Mononuclear cell (primary cell): Measurements from ENCODE around the gene NRP1. TPM values are rescaled to one million over a fixed set of nuclear protein-coding genes. Genes with fewer than 3 reads are reported as not detected.

ENCODE experiments used
- H3K27me3 ChIP-seq: 2 replicates; pipeline ENCODE4 v1.6.0; 2011; ENCODE audit warnings: low read length, control low read depth; ENCODE audit not compliant: insufficient read depth
- H3K4me1 ChIP-seq: 2 replicates; pipeline ENCODE4 v1.5.1; 2011; ENCODE audit warnings: mild to moderate bottlenecking, low read length, control low read depth; ENCODE audit not compliant: insufficient read depth
- H3K4me3 ChIP-seq: 2 replicates; pipeline ENCODE4 v1.5.1; 2011; ENCODE audit warnings: mild to moderate bottlenecking, low read length, moderate library complexity
- H3K9me3 ChIP-seq: 2 replicates; pipeline ENCODE4 v1.5.1; 2011; ENCODE audit warnings: low read depth, mild to moderate bottlenecking, control low read depth, low read length
- total RNA-seq: library from RNA; depleted of rRNA; stranded (reverse); fragments of >200 nt; gene quantifications from one replicate; pipeline ENCODE4 v1.2.3, GENCODE V29; 2012

Gene NRP1
- total RNA-seq, 1 donor, result 1.2 TPM

DNA sequence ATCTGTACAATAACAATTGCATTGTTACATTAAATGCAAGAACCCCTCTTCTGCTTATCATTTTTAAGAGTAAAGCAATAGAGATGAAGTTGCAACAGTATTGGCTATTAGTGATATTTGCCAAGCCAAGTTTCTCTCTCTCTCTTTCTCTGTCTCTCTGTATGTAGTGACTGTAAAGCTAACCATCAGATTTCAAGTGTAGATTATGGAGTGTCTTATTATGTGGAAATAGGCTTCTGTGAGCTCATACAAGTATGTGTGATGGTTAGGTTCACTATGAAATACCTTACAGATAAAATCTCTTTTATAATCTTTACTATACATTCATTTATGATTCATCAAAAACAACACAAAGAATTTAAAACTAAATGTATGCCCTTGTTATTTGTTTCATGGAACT, 28.6 kb upstream of the NRP1 start:
- Histone ChIP-seq H3K4me3 (no peak overlapping the region), H3K4me1 (peaks cover 24% of the 10 kb centered on the region), H3K9me3 (no peaks in the 10 kb centered on the region), H3K27me3 (no peaks in the 10 kb centered on the region)

DNA sequence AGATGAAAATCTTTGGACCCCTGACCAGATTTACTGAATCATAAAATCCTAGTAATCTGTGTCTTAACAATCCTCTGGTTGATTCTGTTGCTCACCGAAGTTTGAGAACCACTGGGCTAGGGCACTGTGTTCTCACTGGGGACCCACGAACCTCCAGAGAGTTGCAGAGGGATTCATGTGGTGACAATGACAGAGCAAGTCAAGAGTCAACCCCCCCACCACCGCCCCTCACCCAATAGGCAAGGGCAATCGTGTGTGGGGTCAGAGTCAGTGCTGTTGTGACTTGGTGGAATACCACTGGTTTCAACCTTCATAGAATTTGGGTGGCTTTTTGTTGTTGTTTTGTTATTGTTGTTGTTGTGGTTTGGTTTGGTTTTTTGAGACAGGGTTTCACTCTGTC, 23.5 kb upstream of the NRP1 start:
- Histone ChIP-seq H3K4me1 (peaks cover 5% of the 10 kb centered on the region), H3K27me3 (peaks cover 3% of the 10 kb centered on the region), H3K9me3 (no peaks in the 10 kb centered on the region), H3K4me3 (no peak overlapping the region)

DNA sequence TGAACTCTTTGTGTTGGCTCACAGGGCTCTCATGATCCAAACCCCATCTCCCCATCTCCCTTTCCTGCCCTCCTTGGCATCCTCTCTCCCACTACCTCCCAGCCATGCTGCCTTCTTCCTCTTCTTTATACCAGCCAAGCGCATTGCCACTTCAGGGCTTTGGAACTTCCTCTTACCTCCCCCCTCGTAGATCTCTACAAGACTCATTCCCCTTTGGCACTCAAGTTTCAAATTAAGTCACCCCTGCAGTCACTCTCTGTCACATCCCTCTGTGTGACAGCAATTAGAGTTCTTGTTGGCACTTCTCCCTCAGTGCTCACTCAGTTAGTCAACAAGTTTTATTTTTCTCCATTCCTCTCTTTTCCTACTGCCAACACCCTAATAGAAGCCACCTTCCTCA, 20.8 kb upstream of the NRP1 start:
- Histone ChIP-seq H3K4me3 (no peak overlapping the region), H3K4me1 (peaks cover 5% of the 10 kb centered on the region), H3K9me3 (no peaks in the 10 kb centered on the region), H3K27me3 (peaks cover 3% of the 10 kb centered on the region)

DNA sequence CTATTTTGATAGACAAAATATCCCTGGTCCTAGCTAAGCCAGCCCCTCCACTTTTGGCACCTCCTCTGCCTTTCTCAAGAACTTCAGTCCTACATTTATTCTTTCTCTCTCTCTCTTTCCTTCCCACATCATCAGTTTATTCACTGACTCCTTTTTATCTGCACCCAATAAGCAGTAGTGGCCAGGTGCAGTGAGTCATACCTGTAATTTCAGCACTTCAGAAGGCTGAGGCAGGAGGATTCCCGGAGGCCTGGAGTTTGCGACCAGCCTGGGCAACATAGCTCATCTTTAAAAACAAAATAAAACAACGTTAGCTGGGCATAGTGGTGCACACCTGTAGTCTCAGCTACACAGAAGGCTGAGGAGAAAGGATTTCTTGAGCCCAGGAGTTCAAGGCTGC, 19.4 kb upstream of the NRP1 start:
- no peak overlapping the region for H3K4me3 ChIP-seq
- peaks cover 5% of the 10 kb centered on the region for H3K4me1 ChIP-seq
- H3K27me3 ChIP-seq, result peaks cover 3% of the 10 kb centered on the region
- no peaks in the 10 kb centered on the region for H3K9me3 ChIP-seq

DNA sequence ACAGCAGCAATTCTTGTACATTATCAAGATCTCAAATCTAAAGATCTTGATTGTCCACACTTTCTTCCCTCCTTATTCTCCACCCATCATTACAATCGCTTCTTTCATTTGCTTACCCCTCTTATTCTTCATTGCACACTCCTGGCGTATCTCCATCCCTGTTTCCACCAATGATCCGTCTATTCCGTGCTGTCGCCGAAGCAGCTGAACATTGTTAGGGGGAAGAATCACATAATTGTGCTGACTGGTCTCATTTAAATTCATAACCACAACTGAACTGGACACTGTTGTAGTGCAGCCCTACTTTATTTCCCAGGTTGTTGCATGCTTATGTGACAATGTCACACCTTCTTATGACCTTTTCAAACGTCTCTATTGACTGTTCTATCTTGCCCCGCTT, 18.9 kb upstream of the NRP1 start:
- H3K27me3 ChIP-seq, result peaks cover 3% of the 10 kb centered on the region
- peaks cover 5% of the 10 kb centered on the region for H3K4me1 ChIP-seq

DNA sequence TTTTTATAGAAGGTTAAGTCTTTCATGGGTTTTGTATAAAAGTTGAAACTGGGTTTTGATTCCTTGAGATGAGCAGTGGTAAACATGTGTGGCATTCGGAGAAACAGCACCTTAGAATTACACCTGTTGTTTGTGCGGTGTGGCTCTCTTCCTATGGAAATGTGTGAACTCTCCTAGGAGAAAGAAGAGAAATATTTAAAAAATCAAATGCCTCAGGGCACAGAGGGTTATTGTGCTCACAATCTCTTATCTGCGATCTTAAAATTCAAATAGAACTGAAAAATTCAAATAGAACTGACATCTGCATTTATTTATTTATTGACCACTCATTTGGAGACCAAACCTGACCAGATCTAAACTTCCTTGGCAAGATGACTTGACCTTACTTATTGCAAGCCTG, 18.1 kb upstream of the NRP1 start:
- no peaks in the 10 kb centered on the region for H3K9me3 ChIP-seq
- H3K4me3 ChIP-seq, result no peak overlapping the region
- H3K27me3 ChIP-seq, result peaks cover 3% of the 10 kb centered on the region
- H3K4me1 ChIP-seq, result peaks cover 5% of the 10 kb centered on the region

More for the DNA sequence above, 18.9 kb upstream of the NRP1 start:
- Histone ChIP-seq H3K9me3 (no peaks in the 10 kb centered on the region), H3K4me3 (no peak overlapping the region)

DNA sequence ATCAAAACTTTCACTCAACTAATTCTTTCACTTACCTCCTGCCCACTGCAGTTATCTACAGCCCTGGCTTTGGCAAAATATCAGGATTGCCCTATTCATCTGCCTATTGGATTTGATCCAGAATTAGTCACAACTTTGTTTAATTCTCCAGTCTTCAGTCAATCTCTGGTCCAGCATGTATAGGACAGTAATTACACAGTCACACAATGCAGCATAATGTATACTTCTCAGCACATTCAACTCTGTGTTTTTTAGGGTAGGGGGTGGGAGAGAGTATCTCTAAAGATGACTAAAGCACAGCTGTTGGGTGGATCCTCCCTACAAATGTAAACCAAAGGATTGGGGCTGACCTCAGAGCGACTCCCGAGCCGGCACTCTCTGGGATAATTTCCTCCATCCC, 17.7 kb upstream of the NRP1 start:
- peaks cover 3% of the 10 kb centered on the region for H3K27me3 ChIP-seq
- H3K4me3 ChIP-seq, result no peak overlapping the region
- no peaks in the 10 kb centered on the region for H3K9me3 ChIP-seq
- peaks cover 5% of the 10 kb centered on the region for H3K4me1 ChIP-seq

DNA sequence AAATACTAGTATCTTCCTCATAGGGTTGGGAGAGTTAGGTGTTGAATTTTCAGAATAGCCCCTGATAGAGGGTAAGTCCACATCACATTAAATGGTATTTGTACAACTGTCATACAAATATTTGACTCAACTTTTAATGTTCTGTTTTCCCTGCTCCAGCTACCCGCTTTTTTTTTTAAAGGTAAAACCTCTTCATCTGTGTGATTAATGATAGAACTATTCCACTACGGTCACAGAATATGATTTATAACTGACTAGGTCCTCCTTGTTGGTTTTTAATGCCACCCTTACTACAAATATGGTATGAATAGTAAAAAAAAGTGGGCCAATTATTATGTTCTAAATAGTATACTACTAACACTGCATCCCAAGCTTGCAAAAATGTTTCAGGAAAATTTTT, 15.6 kb upstream of the NRP1 start:
- Histone ChIP-seq H3K4me1 (no peaks in the 10 kb centered on the region), H3K4me3 (no peak overlapping the region), H3K27me3 (peaks cover 3% of the 10 kb centered on the region), H3K9me3 (no peaks in the 10 kb centered on the region)

DNA sequence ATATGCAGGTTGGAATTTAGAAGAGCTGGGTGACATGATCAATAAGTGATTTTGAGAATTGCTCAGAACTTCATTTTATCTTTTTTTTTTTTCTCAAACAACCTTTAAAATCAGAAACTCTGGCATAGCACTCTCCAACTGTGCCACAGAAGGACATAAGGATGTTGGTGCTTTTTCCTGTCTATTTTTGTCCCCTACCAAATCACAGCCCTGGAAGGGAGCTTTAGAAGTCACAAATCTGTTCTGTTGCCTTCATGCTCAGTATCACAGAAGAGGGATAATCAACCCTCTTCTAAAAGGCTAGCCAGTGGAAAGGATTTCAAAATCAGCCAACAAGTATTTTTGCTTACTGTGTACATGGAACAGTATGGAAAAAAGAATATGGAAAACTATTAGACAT, 14.8 kb upstream of the NRP1 start:
- Histone ChIP-seq H3K27me3 (peaks cover 3% of the 10 kb centered on the region), H3K9me3 (no peaks in the 10 kb centered on the region), H3K4me1 (no peaks in the 10 kb centered on the region), H3K4me3 (no peak overlapping the region)

DNA sequence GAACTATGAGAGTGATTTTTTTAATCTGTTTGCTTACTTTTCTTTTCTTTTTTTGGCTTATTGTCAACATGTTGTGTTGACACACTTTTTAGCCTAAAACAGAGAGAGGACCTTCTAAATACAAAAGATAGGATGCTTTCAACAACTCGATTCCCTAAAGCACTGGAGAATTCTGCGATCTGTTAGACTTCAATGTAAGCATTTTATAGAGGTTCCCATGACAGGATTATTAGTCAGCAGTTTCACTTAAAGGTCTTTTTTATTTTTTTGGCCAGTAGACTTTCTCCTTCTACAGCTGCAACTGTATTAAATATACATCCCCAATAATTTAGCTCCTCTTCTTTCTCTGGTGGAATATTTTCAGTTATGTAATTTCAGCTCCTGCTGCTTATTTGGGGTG, 12.7 kb upstream of the NRP1 start:
- no peaks in the 10 kb centered on the region for H3K9me3 ChIP-seq
- H3K4me1 ChIP-seq, result no peaks in the 10 kb centered on the region
- H3K27me3 ChIP-seq, result no peaks in the 10 kb centered on the region
- no peak overlapping the region for H3K4me3 ChIP-seq

DNA sequence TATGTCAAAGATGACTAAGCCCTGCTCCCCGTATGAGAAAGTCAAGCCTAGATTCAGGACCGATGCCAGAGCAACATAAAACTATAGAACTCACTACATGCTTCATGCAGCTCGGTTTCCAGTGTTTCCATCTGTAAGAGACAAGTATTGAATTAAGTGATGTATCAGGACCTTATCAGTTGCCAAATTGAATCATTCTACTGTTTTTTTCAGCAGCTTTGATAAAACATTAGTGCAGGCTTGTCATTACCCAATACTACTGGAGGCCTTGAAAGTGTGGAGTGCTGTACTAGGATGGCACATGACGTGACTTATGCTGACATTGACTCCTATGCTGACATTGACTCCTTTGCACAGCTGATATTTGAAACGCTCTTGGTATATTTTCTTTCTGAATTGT, 10.8 kb upstream of the NRP1 start:
- H3K4me3 ChIP-seq, result no peak overlapping the region
- no peaks in the 10 kb centered on the region for H3K27me3 ChIP-seq
- no peaks in the 10 kb centered on the region for H3K4me1 ChIP-seq
- H3K9me3 ChIP-seq, result no peaks in the 10 kb centered on the region

DNA sequence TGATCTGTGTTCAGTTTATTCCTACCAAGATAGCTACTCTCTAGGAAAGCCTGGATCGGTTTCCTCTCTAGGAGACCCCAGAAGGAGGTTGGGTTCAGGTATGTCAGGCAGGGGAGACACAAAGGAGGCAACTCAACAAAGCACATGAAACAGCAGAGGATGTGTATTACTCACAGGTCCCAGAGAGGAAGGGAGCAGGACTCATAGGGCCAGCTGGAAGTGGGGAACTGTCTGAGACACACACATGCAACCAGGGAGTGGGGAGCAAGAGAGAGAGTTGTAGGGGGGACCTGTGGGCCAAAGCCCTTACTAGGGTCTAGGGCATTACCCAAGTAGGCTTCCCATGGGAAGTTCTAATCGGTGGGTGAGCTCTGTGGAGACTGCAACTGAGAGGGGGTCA, 10.2 kb upstream of the NRP1 start:
- Histone ChIP-seq H3K27me3 (peaks cover 3% of the 10 kb centered on the region), H3K4me1 (no peaks in the 10 kb centered on the region), H3K4me3 (no peak overlapping the region), H3K9me3 (no peaks in the 10 kb centered on the region)

DNA sequence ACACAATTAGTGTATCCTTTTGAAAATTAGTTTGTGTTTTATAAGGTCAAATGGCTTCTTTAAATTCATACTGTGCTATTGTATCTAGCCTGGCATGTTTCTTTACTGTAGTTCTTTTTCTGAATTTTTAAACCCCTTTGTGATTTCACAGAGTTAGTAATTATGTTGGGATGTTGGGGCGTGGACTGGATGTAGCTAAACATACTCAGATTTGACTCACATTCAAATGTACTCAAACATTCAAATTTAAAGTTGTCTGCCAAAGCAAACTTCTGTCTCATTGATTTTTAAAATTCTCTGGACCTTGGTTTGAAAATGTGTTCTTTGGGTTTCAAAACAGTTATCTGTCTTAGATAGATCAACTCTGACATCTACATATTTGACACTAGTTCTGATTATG, 7.2 kb upstream of the NRP1 start:
- Histone ChIP-seq H3K9me3 (no peaks in the 10 kb centered on the region), H3K4me3 (no peak overlapping the region), H3K4me1 (peaks cover 6% of the 10 kb centered on the region), H3K27me3 (peaks cover 25% of the 10 kb centered on the region)

DNA sequence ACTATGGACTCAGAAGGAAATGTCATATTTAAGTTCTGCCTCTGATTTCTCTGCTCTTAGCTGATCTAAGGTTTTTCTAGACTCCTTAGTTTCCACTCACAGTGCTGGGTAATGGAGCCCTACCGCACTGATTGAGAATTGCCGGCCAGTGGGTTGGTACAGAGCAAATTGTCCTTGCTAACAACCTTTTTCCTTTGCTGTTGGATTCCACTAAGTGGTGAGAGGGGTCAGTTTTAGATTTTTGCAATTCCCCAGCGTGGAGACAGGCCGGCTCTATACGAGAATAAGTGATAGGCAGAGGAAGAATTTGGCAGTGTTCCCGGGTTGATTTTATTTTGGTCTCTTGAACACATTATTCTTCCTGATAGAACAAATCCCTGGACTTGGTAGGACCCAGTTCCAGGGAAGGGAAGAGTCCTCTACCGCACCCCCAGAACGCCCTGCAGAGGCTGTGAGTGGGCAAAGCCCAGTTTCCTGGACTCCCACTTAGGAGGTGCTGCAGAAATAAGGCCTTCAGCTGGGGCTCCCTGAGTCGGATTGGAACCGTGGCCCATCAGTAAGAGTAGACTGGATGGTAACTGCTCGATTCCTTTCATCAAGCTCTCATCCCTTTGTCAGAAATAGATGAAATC, 3.0 kb upstream of the NRP1 start:
- no peak overlapping the region for H3K4me3 ChIP-seq
- peaks cover 59% of the 10 kb centered on the region for H3K27me3 ChIP-seq
- peaks cover 33% of the 10 kb centered on the region for H3K4me1 ChIP-seq
- no peaks in the 10 kb centered on the region for H3K9me3 ChIP-seq

DNA sequence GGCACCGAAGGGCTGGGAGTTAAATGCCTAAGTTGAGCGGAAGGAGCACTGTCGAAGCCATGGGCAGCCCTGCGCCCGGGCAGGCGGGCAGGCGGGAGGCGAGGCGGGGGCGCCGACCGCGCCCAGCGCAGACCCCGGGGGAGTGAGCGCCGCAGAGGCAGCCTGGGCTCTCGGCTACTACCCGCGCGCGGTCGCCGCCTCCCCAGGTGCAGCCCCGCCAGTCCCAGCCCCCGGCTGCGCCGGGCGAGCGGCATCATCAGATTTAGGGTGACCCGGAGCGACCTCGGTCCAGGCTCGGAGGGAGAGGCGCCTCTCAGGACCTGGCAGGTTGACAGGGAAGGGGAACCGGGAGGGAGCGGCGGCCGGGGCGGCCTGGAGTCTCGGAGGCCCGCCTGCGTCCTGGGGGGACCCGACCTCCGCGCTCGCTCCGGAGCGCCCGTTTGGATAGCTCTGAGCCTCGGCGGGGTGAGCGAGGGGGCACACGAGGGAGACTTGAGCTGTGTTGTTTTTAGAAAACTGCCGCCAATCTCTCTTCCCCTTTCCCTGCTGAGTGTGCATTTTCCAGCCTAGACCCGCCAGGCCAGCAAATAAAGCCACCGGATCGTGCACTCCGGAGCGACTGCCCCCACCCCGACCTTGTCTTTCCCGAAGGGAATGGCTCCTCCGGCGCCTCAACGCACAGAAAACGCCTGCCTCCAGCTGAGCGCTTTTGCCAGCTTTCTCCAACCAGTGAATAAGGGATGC, 2.3 kb upstream of the NRP1 start:
- H3K9me3 ChIP-seq, result no peaks in the 10 kb centered on the region
- H3K4me3 ChIP-seq, result no peak overlapping the region
- H3K27me3 ChIP-seq, result peaks cover 66% of the 10 kb centered on the region
- peaks cover 33% of the 10 kb centered on the region for H3K4me1 ChIP-seq
